Neural progenitor cell (in vitro differentiated cells): Measurements from ENCODE around the gene GAL3ST3. TPM values are rescaled to one million over a fixed set of nuclear protein-coding genes. Genes with fewer than 3 reads are reported as not detected.

Experiments used
- DNase-seq: peaks from one replicate; pipeline ENCODE4 v3.0.0-alpha.2; 2016; ENCODE audit warnings: low spot score
- H2AFZ ChIP-seq: fragments of 200-600 bp; sonication (generic); replicated peaks from 2 replicates; pipeline ENCODE4 v1.6.1; 2016; ENCODE audit warnings: antibody characterized with exemption
- H3F3A ChIP-seq: fragments of 200-600 bp; sonication (generic); 2 replicates; pipeline ENCODE4 v1.6.1; 2016; ENCODE audit warnings: antibody characterized with exemption, low read depth
- H3K27ac ChIP-seq: fragments of 200-600 bp; sonication (generic); 2 replicates; pipeline ENCODE4 v1.5.1; 2016; ENCODE audit warnings: mild to moderate bottlenecking
- H3K27me3 ChIP-seq: fragments of 200-600 bp; sonication (generic); 2 replicates; pipeline ENCODE4 v1.6.1; 2016; ENCODE audit warnings: mild to moderate bottlenecking, moderate library complexity
- H3K36me3 ChIP-seq: fragments of 200-600 bp; sonication (generic); 2 replicates; pipeline ENCODE4 v1.5.1; 2016
- H3K4me1 ChIP-seq: fragments of 200-600 bp; sonication (generic); 2 replicates; pipeline ENCODE4 v1.6.1; 2016; ENCODE audit warnings: mixed run types
- H3K4me2 ChIP-seq: fragments of 200-600 bp; sonication (generic); 2 replicates; pipeline ENCODE4 v1.6.1; 2016
- H3K4me3 ChIP-seq: fragments of 200-600 bp; sonication (generic); 2 replicates; pipeline ENCODE4 v1.5.1; 2016
- H3K79me2 ChIP-seq: fragments of 200-600 bp; sonication (generic); 2 replicates; pipeline ENCODE4 v1.6.1; 2016; ENCODE audit warnings: low read depth
- H3K9ac ChIP-seq: fragments of 200-600 bp; sonication (generic); 2 replicates; pipeline ENCODE4 v1.6.1; 2016
- H3K9me3 ChIP-seq: fragments of 200-600 bp; sonication (generic); 2 replicates; pipeline ENCODE4 v1.5.1; 2016; ENCODE audit warnings: low read depth
- H4K20me1 ChIP-seq: fragments of 200-600 bp; sonication (generic); 2 replicates; pipeline ENCODE4 v1.6.1; 2016; ENCODE audit warnings: low read depth
- H3K27ac Mint-ChIP-seq: 3 replicates; pipeline ENCODE4 v1.8.0; 2021; ENCODE audit warnings: mixed read lengths
- H3K27me3 Mint-ChIP-seq: 2 replicates; pipeline ENCODE4 v1.8.0; 2022; ENCODE audit warnings: low read depth, mild to moderate bottlenecking, inconsistent platforms, moderate library complexity, mixed read lengths; ENCODE audit not compliant: insufficient read depth
- H3K36me3 Mint-ChIP-seq: 3 replicates; pipeline ENCODE4 v1.8.0; 2021; ENCODE audit warnings: mixed read lengths
- H3K4me1 Mint-ChIP-seq: 3 replicates; pipeline ENCODE4 v1.8.0; 2021; ENCODE audit warnings: mixed read lengths
- H3K4me3 Mint-ChIP-seq: 3 replicates; pipeline ENCODE4 v1.8.0; 2021; ENCODE audit warnings: mild to moderate bottlenecking, moderate library complexity, mixed read lengths
- H3K9me3 Mint-ChIP-seq: 3 replicates; pipeline ENCODE4 v1.8.0; 2020; ENCODE audit warnings: mixed read lengths
- CTCF ChIP-seq: fragments of 200-600 bp; sonication (generic); IDR thresholded peaks from 2 replicates; pipeline ENCODE4 v1.5.1; 2017; ENCODE audit warnings: antibody characterized with exemption, mild to moderate bottlenecking
- EZH2 ChIP-seq: fragments of 200-600 bp; sonication (generic); IDR thresholded peaks from 2 replicates; pipeline ENCODE4 v1.6.1; 2017; ENCODE audit warnings: antibody characterized with exemption, mild to moderate bottlenecking, moderate library complexity
- EZH2phosphoT487 ChIP-seq: fragments of 200-600 bp; sonication (generic); IDR thresholded peaks from 2 replicates; pipeline ENCODE4 v1.6.1; 2017; ENCODE audit warnings: antibody characterized with exemption
- total RNA-seq: library from RNA; depleted of rRNA; stranded (reverse); fragments of >200 nt; gene quantifications from 2 replicates; pipeline ENCODE4 v1.2.3, GENCODE V29; 2015; ENCODE audit warnings: low replicate concordance

The GAL3ST3 gene
- total RNA-seq, 1 donor from 2014 or later: 8.5 TPM

DNA sequence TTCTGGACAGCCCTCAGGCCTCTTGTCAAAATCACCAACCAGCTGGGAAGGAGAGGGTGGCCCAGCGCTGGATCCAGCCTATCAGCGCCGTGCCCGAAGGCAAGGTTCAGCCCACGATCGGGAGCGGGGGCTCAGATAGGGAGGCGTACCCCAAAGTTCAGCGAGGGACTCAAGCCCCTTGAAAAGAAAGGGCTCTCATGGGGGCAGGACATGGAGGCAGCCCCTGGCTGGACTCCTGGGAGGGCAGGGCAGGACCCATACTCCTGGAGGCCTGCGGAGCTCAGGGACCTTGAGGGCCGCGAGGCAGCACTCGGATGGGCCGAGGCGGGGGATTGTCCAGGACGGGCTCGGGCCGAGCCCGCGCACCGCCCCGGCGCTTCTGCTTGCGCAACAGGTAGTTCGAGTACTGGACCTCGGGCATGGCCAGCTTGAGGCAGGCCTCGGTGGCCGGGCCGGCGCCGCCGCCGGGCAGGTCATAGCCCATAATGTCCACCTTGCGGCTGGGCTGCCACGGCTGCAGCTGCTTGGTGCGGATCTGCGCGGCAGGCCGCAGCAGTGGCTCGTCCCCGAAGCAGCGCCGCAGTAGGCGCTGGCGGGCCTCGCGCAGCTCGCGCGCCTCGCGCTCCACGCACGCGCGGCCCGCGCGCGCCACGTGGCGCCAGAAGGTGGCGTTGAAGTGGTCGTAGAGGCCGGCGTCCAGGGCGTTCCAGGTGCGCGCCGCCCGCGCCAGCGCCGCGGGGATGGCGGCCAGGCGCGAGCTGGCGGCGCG, 6.5 kb downstream of the GAL3ST3 start:
- TF ChIP-seq EZH2phosphoT487 (no peak), EZH2 (no peak), CTCF (no peak)
- Mint-ChIP-seq H3K27ac (no peak overlapping the region), H3K4me1 (peaks cover 7% of the 10 kb centered on the region), H3K27me3 (no peaks in the 10 kb centered on the region), H3K4me3 (no peak overlapping the region), H3K9me3 (peaks cover 3% of the 10 kb centered on the region), H3K36me3 (no peaks in the 10 kb centered on the region)
- H3K79me2 ChIP-seq: peaks cover 12% of the 10 kb centered on the region
- no peaks in the 10 kb centered on the region for H3K27me3 ChIP-seq
- H3K4me3 ChIP-seq: no peak overlapping the region
- H3K4me1 ChIP-seq: peaks cover 8% of the 10 kb centered on the region
- H3K9ac ChIP-seq: no peak overlapping the region
- H4K20me1 ChIP-seq: peaks cover 5% of the 10 kb centered on the region
- no peak for DNase-seq
- H2AFZ ChIP-seq: no peak overlapping the region
- H3F3A ChIP-seq: peaks cover 16% of the 10 kb centered on the region
- H3K36me3 ChIP-seq: peaks cover 4% of the 10 kb centered on the region
- H3K27ac ChIP-seq: no peak overlapping the region
- H3K4me2 ChIP-seq: no peak overlapping the region
- no peaks in the 10 kb centered on the region for H3K9me3 ChIP-seq

DNA sequence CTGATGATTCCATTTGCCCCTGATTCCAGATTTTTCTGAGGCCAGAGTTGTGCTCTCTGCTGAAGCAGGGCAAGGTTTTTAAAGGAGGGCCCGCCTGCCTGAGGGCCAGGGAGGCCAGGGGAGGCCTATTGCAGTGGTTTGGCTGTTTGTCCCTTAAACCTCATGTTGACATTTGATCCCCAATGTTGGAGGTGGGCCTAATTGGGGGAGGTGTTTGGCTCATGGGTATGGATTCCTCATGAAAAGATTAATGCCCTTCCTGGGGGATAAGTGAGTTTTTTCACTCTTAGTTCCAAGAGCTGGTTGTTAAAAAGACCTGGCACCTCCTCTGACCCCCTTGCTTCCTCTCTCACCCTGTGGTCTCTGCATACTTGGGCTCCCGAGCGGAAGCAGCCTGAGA, 9.2 kb downstream of the GAL3ST3 start:
- no peak overlapping the region for H3K4me3 Mint-ChIP-seq
- H3K4me2 ChIP-seq: no peak overlapping the region
- no peak overlapping the region for H3K4me3 ChIP-seq
- no peak for TF ChIP-seq EZH2phosphoT487
- no peak for TF ChIP-seq EZH2
- TF ChIP-seq CTCF: no peak
- H3K27me3 Mint-ChIP-seq: peaks cover 4% of the 10 kb centered on the region
- no peaks in the 10 kb centered on the region for H3K9me3 ChIP-seq
- peaks cover 4% of the 10 kb centered on the region for H3K36me3 ChIP-seq
- peaks cover 4% of the 10 kb centered on the region for H3K4me1 Mint-ChIP-seq
- peaks cover 13% of the 10 kb centered on the region for H3K9me3 Mint-ChIP-seq
- no peak overlapping the region for H3K27ac ChIP-seq
- no peak overlapping the region for H2AFZ ChIP-seq
- peaks cover 4% of the 10 kb centered on the region for H3K79me2 ChIP-seq
- H3K4me1 ChIP-seq: peaks cover 2% of the 10 kb centered on the region
- peaks cover 3% of the 10 kb centered on the region for H3F3A ChIP-seq
- no peaks in the 10 kb centered on the region for H4K20me1 ChIP-seq
- H3K27me3 ChIP-seq: no peaks in the 10 kb centered on the region
- H3K9ac ChIP-seq: no peak overlapping the region
- H3K27ac Mint-ChIP-seq: no peak overlapping the region
- DNase-seq: no peak
- H3K36me3 Mint-ChIP-seq: no peaks in the 10 kb centered on the region

- Mint-ChIP-seq H3K36me3 (no peaks in the 10 kb centered on the region), H3K27ac (no peak overlapping the region), H3K4me3 (no peak overlapping the region), H3K27me3 (peaks cover 7% of the 10 kb centered on the region), H3K4me1 (no peaks in the 10 kb centered on the region), H3K9me3 (peaks cover 12% of the 10 kb centered on the region)
- no peaks in the 10 kb centered on the region for H3K9me3 ChIP-seq
- no peak for DNase-seq
- no peak overlapping the region for H3K9ac ChIP-seq
- no peaks in the 10 kb centered on the region for H3K27me3 ChIP-seq
- H2AFZ ChIP-seq: no peak overlapping the region
- H4K20me1 ChIP-seq: no peaks in the 10 kb centered on the region
- no peaks in the 10 kb centered on the region for H3F3A ChIP-seq
- TF ChIP-seq EZH2phosphoT487: no peak
- H3K4me2 ChIP-seq: no peak overlapping the region
- no peaks in the 10 kb centered on the region for H3K4me1 ChIP-seq
- H3K36me3 ChIP-seq: no peaks in the 10 kb centered on the region
- no peak overlapping the region for H3K27ac ChIP-seq
- H3K79me2 ChIP-seq: no peaks in the 10 kb centered on the region
- H3K4me3 ChIP-seq: no peak overlapping the region
These were observed 11.6 kb downstream of the GAL3ST3 start for GRCh38 chr11:66037327-66037726.

DNA sequence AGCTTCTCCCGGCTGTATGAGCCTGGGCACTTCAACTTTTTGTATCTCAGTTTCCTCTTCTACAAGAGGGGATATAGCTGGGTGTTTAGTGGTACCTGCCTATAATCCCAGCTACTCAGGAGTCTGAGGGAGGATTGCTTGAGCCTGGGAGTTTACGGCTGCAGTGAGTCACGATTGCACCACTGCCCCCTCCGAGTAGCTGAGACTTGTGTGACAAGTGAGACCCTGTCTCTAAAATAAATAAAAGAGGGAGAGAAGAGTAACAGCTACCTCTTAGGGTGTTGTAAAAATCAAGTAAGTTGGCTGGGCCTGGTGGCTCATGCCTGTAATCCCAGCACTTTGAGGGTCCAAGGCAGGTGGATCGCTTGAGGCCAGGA, 12.6 kb downstream of the GAL3ST3 start:
- no peaks in the 10 kb centered on the region for H3K36me3 ChIP-seq
- no peak overlapping the region for H2AFZ ChIP-seq
- H3K27ac ChIP-seq: no peak overlapping the region
- no peak overlapping the region for H3K4me3 ChIP-seq
- Mint-ChIP-seq H3K4me1 (no peaks in the 10 kb centered on the region), H3K36me3 (no peaks in the 10 kb centered on the region), H3K9me3 (peaks cover 12% of the 10 kb centered on the region), H3K27ac (no peak overlapping the region), H3K27me3 (peaks cover 7% of the 10 kb centered on the region), H3K4me3 (no peak overlapping the region)
- no peak for DNase-seq
- no peaks in the 10 kb centered on the region for H4K20me1 ChIP-seq
- no peaks in the 10 kb centered on the region for H3K4me1 ChIP-seq
- H3K79me2 ChIP-seq: no peaks in the 10 kb centered on the region
- H3K4me2 ChIP-seq: no peak overlapping the region
- no peaks in the 10 kb centered on the region for H3F3A ChIP-seq
- TF ChIP-seq CTCF (no peak), EZH2phosphoT487 (no peak), EZH2 (no peak)
- H3K9ac ChIP-seq: no peak overlapping the region
- no peaks in the 10 kb centered on the region for H3K9me3 ChIP-seq
- no peaks in the 10 kb centered on the region for H3K27me3 ChIP-seq
